Fibroblast of lung (primary cell): ENCODE measurements around the gene GDF10. TPM values are rescaled to one million over a fixed set of nuclear protein-coding genes. Genes with fewer than 3 reads are reported as not detected.

Experiments
- DNase-seq, 2 donors: peaks; one replicate each; pipeline versions ENCODE4 v3.0.0 to v3.0.0-alpha.2; 2010; ENCODE audit warnings: low read depth in 2 of 2
- H2AFZ ChIP-seq: 2 replicates; pipeline ENCODE4 v1.5.1; 2012; ENCODE audit warnings: low read length, control low read depth, inconsistent platforms
- H3K27ac ChIP-seq: 2 replicates; pipeline ENCODE4 v1.5.1; 2011; ENCODE audit warnings: low read length, control low read depth; ENCODE audit not compliant: insufficient read depth
- H3K27me3 ChIP-seq: 2 replicates; pipeline ENCODE4 v1.5.1; 2011; ENCODE audit warnings: mild to moderate bottlenecking, low read length; ENCODE audit not compliant: control insufficient read depth, insufficient read depth
- H3K36me3 ChIP-seq: 2 replicates; pipeline ENCODE4 v1.5.1; 2011; ENCODE audit warnings: low read length; ENCODE audit not compliant: control insufficient read depth, insufficient read depth
- H3K4me1 ChIP-seq: 2 replicates; pipeline ENCODE4 v1.5.1; 2011; ENCODE audit warnings: low read length; ENCODE audit not compliant: control insufficient read depth, insufficient read depth; ENCODE audit errors: extremely low read depth
- H3K4me2 ChIP-seq: 2 replicates; pipeline ENCODE4 v1.5.1; 2011; ENCODE audit warnings: low read length, control low read depth; ENCODE audit not compliant: insufficient read depth; ENCODE audit errors: extremely low read depth
- H3K4me3 ChIP-seq, 4 experiments: fragments of 200-600 bp in 1 of 4; sonication (generic) in 1 of 4; replicated peaks in 1 of 4; 2 replicates each; pipeline ENCODE4 v1.5.1; 2011 to 2016; ENCODE audit warnings: low read length in 4 of 4, low read depth in 3 of 4, mild to moderate bottlenecking in 3 of 4, control low read depth in 2 of 4, inconsistent platforms in 1 of 4, mixed read lengths in 1 of 4; ENCODE audit not compliant: insufficient read depth in 1 of 4; ENCODE audit errors: control extremely low read depth in 1 of 4
- H3K79me2 ChIP-seq: 2 replicates; pipeline ENCODE4 v1.5.1; 2012; ENCODE audit warnings: mild to moderate bottlenecking, low read length, inconsistent platforms; ENCODE audit not compliant: control insufficient read depth, insufficient read depth
- H3K9ac ChIP-seq: 2 replicates; pipeline ENCODE4 v1.5.1; 2011; ENCODE audit warnings: mild to moderate bottlenecking, low read length, control low read depth; ENCODE audit not compliant: insufficient read depth
- H3K9me3 ChIP-seq: 2 replicates; pipeline ENCODE4 v1.5.1; 2012; ENCODE audit warnings: low read depth, low read length; ENCODE audit not compliant: control insufficient read depth, insufficient read depth
- H4K20me1 ChIP-seq: 2 replicates; pipeline ENCODE4 v1.5.1; 2011; ENCODE audit warnings: low read length; ENCODE audit not compliant: control insufficient read depth, insufficient read depth; ENCODE audit errors: extremely low read depth
- EZH2 ChIP-seq: IDR thresholded peaks from 2 replicates; pipeline ENCODE4 v1.5.1; 2012; ENCODE audit warnings: low read length, control low read depth, mild to moderate bottlenecking; ENCODE audit errors: missing control alignments
- polyA plus RNA-seq, 2 donors: library from polyadenylated mRNA; depleted of rRNA in 1 of 2; stranded (reverse) in 1 of 2; unstranded in 1 of 2; fragments of >200 nt; gene quantifications; 2 replicates each; pipeline ENCODE4 v1.2.1, GENCODE V29; 2011 to 2012; ENCODE audit warnings: missing spikeins in 1 of 2
- total RNA-seq: library from RNA; depleted of rRNA; stranded (reverse); fragments of >200 nt; gene quantifications from 2 replicates; pipeline ENCODE4 v1.2.1, GENCODE V29; 2014
- TF ChIP-seq, protein P1 (sequence below), 2 donors: IDR thresholded peaks in 1 of 2; conservative IDR thresholded peaks in 1 of 2; 1 replicate in 1 of 2; 2 replicates in 1 of 2; pipeline ENCODE4 v1.5.1; 2011 to 2012; ENCODE audit warnings: low read length in 2 of 2, control low read depth in 1 of 2, inconsistent platforms in 1 of 2, low read depth in 1 of 2, mild to moderate bottlenecking in 1 of 2

The GDF10 gene
- total and polyA plus RNA-seq, 2 donors (not counting 1 experiment from before 2014, with no cell fraction given): 6.2 to 25.1 TPM

DNA sequence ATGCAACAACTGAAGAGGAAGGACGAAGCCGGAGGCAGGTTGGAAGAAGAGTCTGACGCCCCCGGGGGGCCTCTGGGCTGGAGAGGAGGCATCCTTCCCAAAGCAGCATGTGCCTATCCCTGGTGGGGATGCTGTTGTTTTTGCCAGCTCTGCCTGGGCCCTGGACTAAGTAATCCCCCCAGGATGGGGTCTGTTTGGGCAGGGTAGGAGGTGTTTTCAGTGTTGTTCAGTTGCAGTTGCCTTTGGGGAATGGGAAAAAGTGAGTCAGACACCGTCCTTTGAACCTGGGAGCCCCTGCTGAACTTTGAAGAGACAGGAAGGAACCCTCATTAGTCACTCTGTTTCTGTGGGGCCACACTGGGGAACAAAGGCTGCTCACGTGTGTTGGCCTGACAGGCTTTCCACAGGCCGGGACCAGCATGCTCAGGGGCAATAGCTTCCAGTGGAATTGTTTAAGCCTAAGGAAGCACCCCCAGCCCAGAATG is 35.2 kb upstream of the GDF10 start:
- H3K79me2 ChIP-seq: no peaks in the 10 kb centered on the region
- no peaks in the 10 kb centered on the region for H3K27me3 ChIP-seq
- no peak overlapping the region for H3K9ac ChIP-seq
- no peaks in the 10 kb centered on the region for H3K4me1 ChIP-seq
- no peak for DNase-seq
- H4K20me1 ChIP-seq: no peaks in the 10 kb centered on the region
- no peak overlapping the region for H3K4me2 ChIP-seq
- H3K36me3 ChIP-seq: no peaks in the 10 kb centered on the region
- TF ChIP-seq, protein P1, sequence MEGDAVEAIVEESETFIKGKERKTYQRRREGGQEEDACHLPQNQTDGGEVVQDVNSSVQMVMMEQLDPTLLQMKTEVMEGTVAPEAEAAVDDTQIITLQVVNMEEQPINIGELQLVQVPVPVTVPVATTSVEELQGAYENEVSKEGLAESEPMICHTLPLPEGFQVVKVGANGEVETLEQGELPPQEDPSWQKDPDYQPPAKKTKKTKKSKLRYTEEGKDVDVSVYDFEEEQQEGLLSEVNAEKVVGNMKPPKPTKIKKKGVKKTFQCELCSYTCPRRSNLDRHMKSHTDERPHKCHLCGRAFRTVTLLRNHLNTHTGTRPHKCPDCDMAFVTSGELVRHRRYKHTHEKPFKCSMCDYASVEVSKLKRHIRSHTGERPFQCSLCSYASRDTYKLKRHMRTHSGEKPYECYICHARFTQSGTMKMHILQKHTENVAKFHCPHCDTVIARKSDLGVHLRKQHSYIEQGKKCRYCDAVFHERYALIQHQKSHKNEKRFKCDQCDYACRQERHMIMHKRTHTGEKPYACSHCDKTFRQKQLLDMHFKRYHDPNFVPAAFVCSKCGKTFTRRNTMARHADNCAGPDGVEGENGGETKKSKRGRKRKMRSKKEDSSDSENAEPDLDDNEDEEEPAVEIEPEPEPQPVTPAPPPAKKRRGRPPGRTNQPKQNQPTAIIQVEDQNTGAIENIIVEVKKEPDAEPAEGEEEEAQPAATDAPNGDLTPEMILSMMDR (conservative IDR thresholded peaks at IDR 0.05 in 1 of 2, IDR thresholded peaks at IDR 0.05 in 1 of 2; ENCODE audit: low read depth in 1 of 2, low read length in 2 of 2): no peak
- no peak for TF ChIP-seq EZH2
- H3K27ac ChIP-seq: no peak overlapping the region
- H3K9me3 ChIP-seq: no peaks in the 10 kb centered on the region
- no peak overlapping the region for H2AFZ ChIP-seq
- no peak overlapping the region for H3K4me3 ChIP-seq

DNA sequence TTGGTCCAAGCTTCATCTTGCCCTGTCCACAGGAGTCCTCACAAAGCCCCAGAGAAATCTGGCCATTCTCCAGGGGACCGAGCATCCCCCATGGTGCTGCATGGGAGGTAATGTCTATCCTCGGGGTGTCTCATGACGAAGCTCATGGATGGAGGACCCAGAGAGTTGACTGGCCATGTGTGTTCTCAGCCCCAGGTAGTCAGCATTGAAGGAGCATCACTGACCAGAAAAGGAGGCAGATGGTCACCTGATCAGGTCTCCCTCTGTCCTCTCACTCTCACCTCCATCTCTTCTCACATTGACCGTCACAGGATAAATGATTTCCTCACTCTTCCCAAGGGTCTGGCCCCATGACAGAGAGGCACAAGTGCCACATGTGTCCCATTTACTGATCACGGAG is 33.4 kb upstream of the GDF10 start:
- H3K9ac ChIP-seq: no peak overlapping the region
- no peak for DNase-seq
- no peaks in the 10 kb centered on the region for H3K36me3 ChIP-seq
- no peak overlapping the region for H3K4me2 ChIP-seq
- no peak overlapping the region for H2AFZ ChIP-seq
- H3K27me3 ChIP-seq: no peaks in the 10 kb centered on the region
- H3K4me3 ChIP-seq: no peak overlapping the region
- TF ChIP-seq, protein P1 (conservative IDR thresholded peaks at IDR 0.05 in 1 of 2, IDR thresholded peaks at IDR 0.05 in 1 of 2; ENCODE audit: low read depth in 1 of 2, low read length in 2 of 2): no peak
- TF ChIP-seq EZH2: no peak
- no peaks in the 10 kb centered on the region for H3K9me3 ChIP-seq
- H3K27ac ChIP-seq: no peak overlapping the region
- H4K20me1 ChIP-seq: no peaks in the 10 kb centered on the region
- no peaks in the 10 kb centered on the region for H3K4me1 ChIP-seq
- no peaks in the 10 kb centered on the region for H3K79me2 ChIP-seq

DNA sequence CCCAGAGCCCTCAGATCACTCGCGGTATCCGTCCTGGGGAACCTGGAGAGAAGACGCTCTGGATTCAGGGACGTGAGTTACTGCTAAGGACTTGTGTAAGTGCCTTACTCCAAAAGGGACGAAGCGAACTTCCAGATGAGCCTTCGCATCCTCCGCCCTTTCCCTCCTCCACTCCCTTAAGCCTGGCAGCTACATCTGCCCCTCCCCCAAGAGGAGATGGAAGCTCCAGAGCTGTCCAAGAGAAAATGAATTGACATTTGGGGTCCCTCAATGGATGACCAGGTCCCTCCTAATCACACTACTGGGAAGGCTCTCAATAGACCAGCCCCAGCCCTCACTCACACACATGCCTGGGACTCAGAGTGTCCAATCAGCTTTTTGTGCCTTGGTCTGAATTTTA is 31.3 kb upstream of the GDF10 start:
- Histone ChIP-seq H3K27ac (no peak overlapping the region), H3K9ac (no peak overlapping the region), H3K36me3 (no peaks in the 10 kb centered on the region), H4K20me1 (no peaks in the 10 kb centered on the region), H3K9me3 (no peaks in the 10 kb centered on the region), H3K27me3 (no peaks in the 10 kb centered on the region), H2AFZ (no peak overlapping the region), H3K79me2 (no peaks in the 10 kb centered on the region), H3K4me3 (no peak overlapping the region), H3K4me2 (no peak overlapping the region), H3K4me1 (no peaks in the 10 kb centered on the region)
- DNase-seq: no peak
- TF ChIP-seq EZH2: no peak
